HCT116 (cell line): ENCODE measurements around the gene CDC42BPA. TPM values are rescaled to one million over a fixed set of nuclear protein-coding genes. Genes with fewer than 3 reads are reported as not detected.

Experiments
- ATAC-seq: fragments of 200-7000 bp; cut with Tn5 transposase; 2 replicates; pipeline ENCODE4 v1.9.1; 2020; ENCODE audit warnings: mild to moderate bottlenecking, moderate library complexity
- BruUV-seq: library from RNA; stranded (reverse); fragments of 400-500 nt; replicated peaks from 2 replicates; lab custom pipeline; 2021; lab: Mats Ljungman, UMichigan
- CTCF ChIA-PET: fragments of 300-600 bp; sonication (Branson Sonifier 250); formaldehyde crosslinking; loops from one replicate; lab custom pipeline; 2021; ENCODE audit warnings: antibody characterized with exemption; lab: Charles Lee
- POLR2A ChIA-PET: fragments of 300-600, 350-600 bp; sonication (Branson Sonifier 250); formaldehyde crosslinking; loops from one replicate; lab custom pipeline; 2021; ENCODE audit warnings: antibody characterized with exemption; lab: Charles Lee
- RAD21 ChIA-PET, 2 experiments: fragments of 300-600 bp; sonication (Branson Sonifier 250); formaldehyde crosslinking; loops; one replicate each; lab custom pipeline; 2023; ENCODE audit warnings: low total read pairs in 2 of 2; ENCODE audit not compliant: uncharacterized antibody in 2 of 2, unreplicated experiment in 2 of 2, low non-redundant PET in 1 of 2; lab: Charles Lee
- DNase-seq: peaks from one replicate; pipeline ENCODE4 v3.0.0-alpha.2; 2010; ENCODE audit warnings: low read depth, low spot score
- H2AFZ ChIP-seq: fragments of 200-600 bp; shearing (Covaris generic), sonication (generic); 2 replicates; pipeline ENCODE4 v1.6.1; 2017; ENCODE audit warnings: low read depth, mixed run types, mixed read lengths, antibody characterized with exemption, low read length; ENCODE audit not compliant: poor library complexity, severe bottlenecking
- H3K27ac ChIP-seq: 2 replicates; pipeline ENCODE4 v1.5.1; 2012; ENCODE audit warnings: low read depth, low read length
- H3K27me3 ChIP-seq: fragments of 200-600 bp; sonication (generic); 2 replicates; pipeline ENCODE4 v1.6.1; 2016; ENCODE audit warnings: mixed run types, low read length, mixed read lengths; ENCODE audit not compliant: insufficient read depth
- H3K36me3 ChIP-seq, 2 experiments: fragments of 200-500 bp in 1 of 2; fragments of 200-600 bp in 1 of 2; sonication (Bioruptor generic) in 1 of 2; sonication (generic) in 1 of 2; 2 replicates each; pipeline versions ENCODE4 v1.5.1 to v1.6.1; 2014 to 2016; ENCODE audit warnings: low read length in 2 of 2, inconsistent platforms in 1 of 2, mixed read lengths in 1 of 2, mixed run types in 1 of 2; ENCODE audit not compliant: insufficient read depth in 2 of 2, control insufficient read depth in 1 of 2
- H3K4me1 ChIP-seq, 2 experiments: fragments of 200-600 bp in 1 of 2; sonication (generic) in 1 of 2; 2 replicates each; pipeline versions ENCODE4 v1.5.1 to v1.6.1; 2012 to 2017; ENCODE audit warnings: low read length in 2 of 2, inconsistent platforms in 1 of 2, mild to moderate bottlenecking in 1 of 2, mixed read lengths in 1 of 2, mixed run types in 1 of 2, moderate library complexity in 1 of 2; ENCODE audit not compliant: insufficient read depth in 2 of 2, control insufficient read depth in 1 of 2
- H3K4me2 ChIP-seq: fragments of 200-600 bp; sonication (generic); 2 replicates; pipeline ENCODE4 v1.6.1; 2017; ENCODE audit warnings: mixed run types, low read length, mixed read lengths
- H3K4me3 ChIP-seq, 2 experiments: fragments of 200-600 bp in 1 of 2; sonication (generic) in 1 of 2; replicated peaks in 1 of 2; 2 replicates each; pipeline ENCODE4 v1.5.1; 2011 to 2016; ENCODE audit warnings: low read length in 2 of 2, control low read depth in 1 of 2, low read depth in 1 of 2, mild to moderate bottlenecking in 1 of 2, mixed read lengths in 1 of 2, mixed run types in 1 of 2
- H3K79me2 ChIP-seq: fragments of 200-600 bp; sonication (generic); 2 replicates; pipeline ENCODE4 v1.6.1; 2017; ENCODE audit warnings: mild to moderate bottlenecking, mixed run types, low read length, moderate library complexity, mixed read lengths; ENCODE audit not compliant: insufficient read depth
- H3K9ac ChIP-seq: fragments of 200-600 bp; sonication (generic); 2 replicates; pipeline ENCODE4 v1.6.1; 2016; ENCODE audit warnings: low read length, mixed read lengths
- H3K9me2 ChIP-seq: fragments of 200-600 bp; sonication (generic), shearing (Covaris generic); 2 replicates; pipeline ENCODE4 v1.6.1; 2017; ENCODE audit warnings: mixed run types, mild to moderate bottlenecking, moderate library complexity; ENCODE audit not compliant: insufficient read depth
- H3K9me3 ChIP-seq, 2 experiments: fragments of 200-500 bp in 1 of 2; fragments of 200-600 bp in 1 of 2; sonication (Bioruptor generic) in 1 of 2; sonication (generic) in 1 of 2; 2 replicates each; pipeline ENCODE4 v1.6.1; 2014 to 2017; ENCODE audit warnings: low read length in 2 of 2, mixed read lengths in 2 of 2, inconsistent platforms in 1 of 2, low read depth in 1 of 2, mild to moderate bottlenecking in 1 of 2, mixed run types in 1 of 2, moderate library complexity in 1 of 2; ENCODE audit not compliant: control insufficient read depth in 1 of 2, insufficient read depth in 1 of 2
- H4K20me1 ChIP-seq: fragments of 200-600 bp; sonication (generic), shearing (Covaris generic); 2 replicates; pipeline ENCODE4 v1.6.1; 2017; ENCODE audit warnings: mixed run types, mild to moderate bottlenecking, moderate library complexity; ENCODE audit not compliant: insufficient read depth
- CTCF ChIP-seq, 3 experiments: fragments of 200-600 bp in 1 of 3; sonication (generic) in 1 of 3; IDR thresholded peaks in 2 of 3; conservative IDR thresholded peaks in 1 of 3; 2 replicates each; pipeline ENCODE4 v1.5.1; 2012 to 2017; ENCODE audit warnings: low read depth in 2 of 3, low read length in 2 of 3, antibody characterized with exemption in 1 of 3, borderline replicate concordance in 1 of 3, control low read depth in 1 of 3, mild to moderate bottlenecking in 1 of 3, mixed read lengths in 1 of 3, mixed run types in 1 of 3, moderate library complexity in 1 of 3; ENCODE audit not compliant: insufficient read depth in 1 of 3
- EGR1 ChIP-seq: IDR thresholded peaks from 2 replicates; pipeline ENCODE4 v1.6.1; 2012; ENCODE audit warnings: low read depth
- FOSL1 ChIP-seq: IDR thresholded peaks from 2 replicates; pipeline ENCODE4 v1.6.1; 2012; ENCODE audit warnings: low read depth
- SIN3A ChIP-seq: IDR thresholded peaks from 2 replicates; pipeline ENCODE4 v1.6.1; 2012; ENCODE audit warnings: low read depth
- intact Hi-C: fragments of 100-400 bp; cut with micrococcal nuclease; formaldehyde crosslinking; loops from 2 replicates; pipeline ENCODE4 v1.10.0; 2022
- total RNA-seq: library from RNA; stranded (reverse); gene quantifications from one replicate; pipeline ENCODE4 v1.2.1, GENCODE V29; 2021; ENCODE audit not compliant: unreplicated experiment
- TF ChIP-seq, protein P1 (sequence below): IDR thresholded peaks from 2 replicates; pipeline ENCODE4 v1.6.1; 2011; ENCODE audit warnings: mild to moderate bottlenecking, low read length, moderate library complexity; ENCODE audit not compliant: insufficient replicate concordance; ENCODE audit errors: extremely low read depth

Gene CDC42BPA
- total RNA-seq, 1 experiment from 2014 or later: 44.0 TPM

DNA sequence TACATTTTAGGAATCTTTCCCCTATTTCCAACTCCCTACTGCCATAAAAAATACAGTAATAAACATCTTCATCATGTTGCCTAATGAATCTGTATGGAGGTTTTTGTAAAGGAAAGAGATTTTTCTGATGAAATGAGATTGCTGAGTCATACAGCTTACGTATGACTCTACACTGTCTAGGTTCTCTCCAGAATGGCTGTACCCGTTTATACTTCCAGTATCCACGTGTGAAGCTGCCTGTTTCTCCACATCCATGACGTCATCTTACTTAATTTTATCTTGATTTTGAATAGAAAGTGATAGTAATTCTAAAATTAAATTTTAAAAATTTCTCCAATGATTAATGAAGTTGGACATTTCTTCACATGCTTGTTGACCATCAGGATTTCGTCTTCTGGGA is 274.5 kb downstream of the CDC42BPA start:
- H3K79me2 ChIP-seq: no peaks in the 10 kb centered on the region
- ATAC-seq: no peak
- H2AFZ ChIP-seq: no peak overlapping the region
- no peak overlapping the region for H3K27ac ChIP-seq
- no peak for DNase-seq
- H3K9me2 ChIP-seq: no peaks in the 10 kb centered on the region
- no peaks in the 10 kb centered on the region for H4K20me1 ChIP-seq
- intact Hi-C loops: no loop called here
- H3K4me1 ChIP-seq: no peaks in the 10 kb centered on the region
- TF ChIP-seq CTCF (IDR thresholded peaks at IDR 0.05 in 2 of 3, conservative IDR thresholded peaks at IDR 0.05 in 1 of 3; ENCODE audit: borderline replicate concordance in 1 of 3, insufficient read depth in 1 of 3, low read depth in 2 of 3, low read length in 2 of 3): no peak
- TF ChIP-seq FOSL1: no peak
- TF ChIP-seq EGR1: no peak
- no peak for TF ChIP-seq SIN3A
- TF ChIP-seq, protein P1, sequence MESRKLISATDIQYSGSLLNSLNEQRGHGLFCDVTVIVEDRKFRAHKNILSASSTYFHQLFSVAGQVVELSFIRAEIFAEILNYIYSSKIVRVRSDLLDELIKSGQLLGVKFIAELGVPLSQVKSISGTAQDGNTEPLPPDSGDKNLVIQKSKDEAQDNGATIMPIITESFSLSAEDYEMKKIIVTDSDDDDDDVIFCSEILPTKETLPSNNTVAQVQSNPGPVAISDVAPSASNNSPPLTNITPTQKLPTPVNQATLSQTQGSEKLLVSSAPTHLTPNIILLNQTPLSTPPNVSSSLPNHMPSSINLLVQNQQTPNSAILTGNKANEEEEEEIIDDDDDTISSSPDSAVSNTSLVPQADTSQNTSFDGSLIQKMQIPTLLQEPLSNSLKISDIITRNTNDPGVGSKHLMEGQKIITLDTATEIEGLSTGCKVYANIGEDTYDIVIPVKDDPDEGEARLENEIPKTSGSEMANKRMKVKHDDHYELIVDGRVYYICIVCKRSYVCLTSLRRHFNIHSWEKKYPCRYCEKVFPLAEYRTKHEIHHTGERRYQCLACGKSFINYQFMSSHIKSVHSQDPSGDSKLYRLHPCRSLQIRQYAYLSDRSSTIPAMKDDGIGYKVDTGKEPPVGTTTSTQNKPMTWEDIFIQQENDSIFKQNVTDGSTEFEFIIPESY: no peak
- no peak overlapping the region for H3K9ac ChIP-seq
- ChIA-PET POLR2A (no interaction called here), RAD21 (no interaction called here), CTCF (no interaction called here)
- no peaks in the 10 kb centered on the region for H3K27me3 ChIP-seq
- BruUV-seq: no TSS peak
- H3K4me3 ChIP-seq: no peak overlapping the region
- H3K36me3 ChIP-seq: peaks cover 0 to 4% of the 10 kb centered on the region in 2 experiments; a peak in 1 of 4 replicates
- H3K9me3 ChIP-seq: no peaks in the 10 kb centered on the region
- H3K4me2 ChIP-seq: no peak overlapping the region
